ENCODE data around the gene ATP6V0C.

DNA sequence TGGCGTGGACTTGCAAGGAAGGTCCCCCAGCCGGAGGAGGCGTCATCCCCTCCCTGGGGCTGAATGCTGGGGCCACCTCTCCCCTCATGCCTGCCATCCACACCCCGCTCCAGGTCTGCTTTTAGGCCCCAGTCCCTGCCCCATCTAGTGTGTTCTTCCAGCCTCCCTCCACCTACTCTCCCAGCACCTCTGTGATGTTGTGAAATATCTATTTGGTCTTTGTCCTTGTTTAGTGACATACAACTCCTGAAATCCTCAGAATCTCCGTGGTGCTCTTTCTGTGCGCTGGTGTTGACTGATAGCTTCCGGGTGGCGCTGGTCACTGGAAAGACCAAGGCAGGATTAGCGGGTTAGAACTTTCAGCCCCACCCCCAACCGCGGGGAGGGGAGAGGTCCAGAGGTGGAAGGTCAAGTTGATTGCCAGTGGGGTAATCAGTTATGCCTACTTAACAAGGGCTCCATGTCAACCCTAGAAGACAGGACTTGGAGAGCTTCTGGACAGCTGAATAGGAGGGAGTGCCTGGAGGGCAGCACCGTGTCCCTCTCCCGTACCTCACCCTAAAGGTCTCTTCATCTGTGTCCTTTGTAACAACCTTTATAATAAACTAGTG, 28.7 kb upstream of the ATP6V0C start:
- TF ChIP-seq, protein P1, sequence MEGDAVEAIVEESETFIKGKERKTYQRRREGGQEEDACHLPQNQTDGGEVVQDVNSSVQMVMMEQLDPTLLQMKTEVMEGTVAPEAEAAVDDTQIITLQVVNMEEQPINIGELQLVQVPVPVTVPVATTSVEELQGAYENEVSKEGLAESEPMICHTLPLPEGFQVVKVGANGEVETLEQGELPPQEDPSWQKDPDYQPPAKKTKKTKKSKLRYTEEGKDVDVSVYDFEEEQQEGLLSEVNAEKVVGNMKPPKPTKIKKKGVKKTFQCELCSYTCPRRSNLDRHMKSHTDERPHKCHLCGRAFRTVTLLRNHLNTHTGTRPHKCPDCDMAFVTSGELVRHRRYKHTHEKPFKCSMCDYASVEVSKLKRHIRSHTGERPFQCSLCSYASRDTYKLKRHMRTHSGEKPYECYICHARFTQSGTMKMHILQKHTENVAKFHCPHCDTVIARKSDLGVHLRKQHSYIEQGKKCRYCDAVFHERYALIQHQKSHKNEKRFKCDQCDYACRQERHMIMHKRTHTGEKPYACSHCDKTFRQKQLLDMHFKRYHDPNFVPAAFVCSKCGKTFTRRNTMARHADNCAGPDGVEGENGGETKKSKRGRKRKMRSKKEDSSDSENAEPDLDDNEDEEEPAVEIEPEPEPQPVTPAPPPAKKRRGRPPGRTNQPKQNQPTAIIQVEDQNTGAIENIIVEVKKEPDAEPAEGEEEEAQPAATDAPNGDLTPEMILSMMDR (IDR thresholded peaks at IDR 0.05): no peak
- TF ChIP-seq POLR2AphosphoS5 (IDR thresholded peaks at IDR 0.05): no peak

All from breast epithelium (tissue), 3 donors.